ENCODE data around the gene SMOC1.

The SMOC1 gene

GRCh38 chr14:70006699-70007098, 127.5 kb downstream of the SMOC1 start:
- no peak for DNase-seq (ENCODE audit: low read depth, low spot score)

- no peak for DNase-seq (ENCODE audit: low read depth, low spot score)
Observed at GRCh38 chr14:70008284-70009262, 129.4 kb downstream of the SMOC1 start.

GRCh38 chr14:70009961-70010360, 130.7 kb downstream of the SMOC1 start:
- no peak for DNase-seq (ENCODE audit: low read depth, low spot score)

- DNase-seq (ENCODE audit: low read depth, low spot score): no peak
Observed at GRCh38 chr14:70011098-70011497, 131.9 kb downstream of the SMOC1 start.

GRCh38 chr14:70011708-70012107, 132.5 kb downstream of the SMOC1 start:
- no peak for DNase-seq (ENCODE audit: low read depth, low spot score)

- DNase-seq (ENCODE audit: low read depth, low spot score): no peak
Observed at GRCh38 chr14:70013271-70013873, 134.2 kb downstream of the SMOC1 start.

- DNase-seq (ENCODE audit: low read depth, low spot score): no peak
Observed at GRCh38 chr14:70014406-70015095, 135.3 kb downstream of the SMOC1 start.

- no peak for DNase-seq (ENCODE audit: low read depth, low spot score)
Observed at GRCh38 chr14:70018230-70018629, 139.0 kb downstream of the SMOC1 start.

- peak; percentile 61 for DNase-seq (ENCODE audit: low read depth, low spot score)
Observed at GRCh38 chr14:70018713-70019211, 139.5 kb downstream of the SMOC1 start.

- DNase-seq (ENCODE audit: low read depth, low spot score): no peak
Observed at GRCh38 chr14:70019695-70020094, 140.5 kb downstream of the SMOC1 start.

- DNase-seq (ENCODE audit: low read depth, low spot score): no peak
Observed at GRCh38 chr14:70020352-70021170, 141.3 kb downstream of the SMOC1 start.

- DNase-seq (ENCODE audit: low read depth, low spot score): no peak
Observed at GRCh38 chr14:70021548-70022220, 142.5 kb downstream of the SMOC1 start.

GRCh38 chr14:70022771-70023445, 143.7 kb downstream of the SMOC1 start:
- no peak for DNase-seq (ENCODE audit: low read depth, low spot score)

GRCh38 chr14:70023871-70024270, 144.7 kb downstream of the SMOC1 start:
- DNase-seq (ENCODE audit: low read depth, low spot score): no peak

GRCh38 chr14:70027785-70028428, 148.7 kb downstream of the SMOC1 start:
- DNase-seq (ENCODE audit: low read depth, low spot score): no peak

- DNase-seq (ENCODE audit: low read depth, low spot score): no peak
Observed at GRCh38 chr14:70029296-70030132, 150.3 kb downstream of the SMOC1 start.

GRCh38 chr14:70032016-70032415, 152.8 kb downstream of the SMOC1 start:
- DNase-seq (ENCODE audit: low read depth, low spot score): no peak

GRCh38 chr14:70032447-70032846, 153.2 kb downstream of the SMOC1 start:
- no peak for DNase-seq (ENCODE audit: low read depth, low spot score)

- no peak for DNase-seq (ENCODE audit: low read depth, low spot score)
Observed at GRCh38 chr14:70033116-70033515, 153.9 kb downstream of the SMOC1 start.
